ENCODE measurements around the gene ZNF385C. TPM values are rescaled to one million over a fixed set of nuclear protein-coding genes. Genes with fewer than 3 reads are reported as not detected.
A peak's percentile ranks its signal among the peaks of the same experiment; 100 is the strongest.

The ZNF385C gene
- total RNA-seq, 1 experiment from 2014 or later, result 2.8 TPM

DNA sequence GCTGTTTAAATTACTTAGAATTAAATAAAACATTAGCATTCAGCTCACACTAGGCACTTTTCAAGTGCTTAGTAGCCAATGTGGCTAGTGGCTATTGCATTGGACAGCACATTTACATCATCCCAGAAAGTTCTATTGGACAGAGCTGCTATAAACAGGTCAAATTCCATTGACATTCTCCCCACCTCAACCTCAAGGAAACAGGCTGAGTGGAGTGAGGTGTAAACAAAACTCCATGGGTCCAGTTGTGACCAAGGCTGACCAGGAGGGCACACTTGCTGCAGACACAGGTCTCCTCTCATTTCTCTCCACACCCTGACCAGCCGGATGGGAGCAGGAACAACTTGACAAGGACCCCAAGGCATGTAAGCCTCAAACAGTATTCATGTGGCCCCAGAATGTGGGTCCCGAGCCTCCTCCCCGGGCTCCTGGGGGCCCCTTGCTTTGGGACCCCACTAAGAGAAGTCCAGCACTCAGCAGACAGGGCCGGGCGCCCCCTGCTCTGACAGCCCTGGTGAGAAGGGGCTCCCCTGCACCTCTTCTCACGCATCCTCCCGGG is 48.4 kb downstream of the ZNF385C start:
- no peak overlapping the region for H2AFZ ChIP-seq (ENCODE audit: low read length)
- H3K56ac ChIP-seq (ENCODE audit: insufficient read length, low read depth, low read length), result no peak overlapping the region
- no peak overlapping the region for H3K27ac ChIP-seq (ENCODE audit: insufficient read length, low read depth, low read length)
- H4K5ac ChIP-seq (ENCODE audit: insufficient read length, low read depth, low read length), result no peak overlapping the region
- no peak overlapping the region for H3K14ac ChIP-seq (ENCODE audit: insufficient read depth, low read length)
- no peak overlapping the region for H3K23ac ChIP-seq (ENCODE audit: insufficient read length, low read depth, low read length)
- no peak for TF ChIP-seq CTCF (conservative IDR thresholded peaks at IDR 0.05)
- peak overlapping the region in 1 of 3 experiments; percentile 82; a peak in 1 of 7 replicates for H3K27ac Mint-ChIP-seq
- H3T11ph ChIP-seq (ENCODE audit: low read length), result no peak overlapping the region
- no peak overlapping the region for H3K18ac ChIP-seq (ENCODE audit: insufficient read length, low read depth, low read length)
- H4K20me1 ChIP-seq (ENCODE audit: control insufficient read depth, insufficient read depth, insufficient read length), result no peaks in the 10 kb centered on the region
- H2BK5ac ChIP-seq (ENCODE audit: insufficient read length, low read length), result no peak overlapping the region
- H3K4me1 ChIP-seq (ENCODE audit: insufficient read depth, low read length), result peaks cover 7% of the 10 kb centered on the region; the same call in 1 of the 2 replicates
- no peak overlapping the region for H2AK5ac ChIP-seq (ENCODE audit: insufficient read length, low read length)
- H3K27me3 Mint-ChIP-seq (ENCODE audit: low read depth), result peaks cover 33% of the 10 kb centered on the region
- no peak for DNase-seq
- no CpG with 5 or more reads among the region's 7 CpGs for WGBS (ENCODE audit: extremely low coverage, insufficient read length, low lambda C conversion rate)
- H3K4me3 Mint-ChIP-seq, result peak overlapping the region; percentile 72 to 88
- H2BK15ac ChIP-seq (ENCODE audit: low read depth, low read length), result no peak overlapping the region
- no peak overlapping the region for H2BK20ac ChIP-seq (ENCODE audit: low read depth, low read length, poor library complexity, severe bottlenecking)
- no peaks in the 10 kb centered on the region for H3K9me3 ChIP-seq (ENCODE audit: control insufficient read depth, low read depth, low read length)
- H2BK12ac ChIP-seq (ENCODE audit: insufficient read length, low read depth, low read length), result no peak overlapping the region
- no peak overlapping the region for H2BK120ac ChIP-seq (ENCODE audit: low read depth, low read length, poor library complexity, severe bottlenecking)
- no peaks in the 10 kb centered on the region for H3K9me3 Mint-ChIP-seq
- H3K79me1 ChIP-seq (ENCODE audit: insufficient read depth, low read depth, low read length, poor library complexity, severe bottlenecking), result no peaks in the 10 kb centered on the region
- H3K4ac ChIP-seq (ENCODE audit: low read depth, low read length), result no peak overlapping the region
- no peaks in the 10 kb centered on the region for H3K27me3 ChIP-seq (ENCODE audit: insufficient read depth, low read length)
- no peak overlapping the region for H4K8ac ChIP-seq (replicated peaks; ENCODE audit: insufficient read length, low read depth, low read length)
- no peak overlapping the region for H3K9ac ChIP-seq (ENCODE audit: extremely low read depth, insufficient read length, low read length)
- peaks cover 9% of the 10 kb centered on the region for H3K23me2 ChIP-seq (ENCODE audit: insufficient read length, low read depth, low read length, poor library complexity, severe bottlenecking)
- H3K4me1 Mint-ChIP-seq, result peaks cover 43 to 52% of the 10 kb centered on the region in 2 experiments
- peak overlapping the region; percentile 55 for H3K4me2 ChIP-seq (ENCODE audit: insufficient read depth, insufficient read length, low read length)
- H4K91ac ChIP-seq (ENCODE audit: insufficient read length, low read depth, low read length), result no peak overlapping the region
- H3K36me3 Mint-ChIP-seq (ENCODE audit: insufficient read depth in 1 of 3, low read depth in 3 of 3), result no peaks in the 10 kb centered on the region; a peak in 1 of 7 replicates
- H3K79me2 ChIP-seq (ENCODE audit: insufficient read depth, low read length), result no peaks in the 10 kb centered on the region

All from H9 (cell line).